ENCODE data around the gene CYFIP1. TPM values are rescaled to one million over a fixed set of nuclear protein-coding genes. Genes with fewer than 3 reads are reported as not detected.

The CYFIP1 gene
- total and polyA plus RNA-seq, 2 of the 13 experiments (the other 11 are each of a cell fraction or from before 2014, with no cell fraction given), result 38.1 to 58.3 TPM

DNA sequence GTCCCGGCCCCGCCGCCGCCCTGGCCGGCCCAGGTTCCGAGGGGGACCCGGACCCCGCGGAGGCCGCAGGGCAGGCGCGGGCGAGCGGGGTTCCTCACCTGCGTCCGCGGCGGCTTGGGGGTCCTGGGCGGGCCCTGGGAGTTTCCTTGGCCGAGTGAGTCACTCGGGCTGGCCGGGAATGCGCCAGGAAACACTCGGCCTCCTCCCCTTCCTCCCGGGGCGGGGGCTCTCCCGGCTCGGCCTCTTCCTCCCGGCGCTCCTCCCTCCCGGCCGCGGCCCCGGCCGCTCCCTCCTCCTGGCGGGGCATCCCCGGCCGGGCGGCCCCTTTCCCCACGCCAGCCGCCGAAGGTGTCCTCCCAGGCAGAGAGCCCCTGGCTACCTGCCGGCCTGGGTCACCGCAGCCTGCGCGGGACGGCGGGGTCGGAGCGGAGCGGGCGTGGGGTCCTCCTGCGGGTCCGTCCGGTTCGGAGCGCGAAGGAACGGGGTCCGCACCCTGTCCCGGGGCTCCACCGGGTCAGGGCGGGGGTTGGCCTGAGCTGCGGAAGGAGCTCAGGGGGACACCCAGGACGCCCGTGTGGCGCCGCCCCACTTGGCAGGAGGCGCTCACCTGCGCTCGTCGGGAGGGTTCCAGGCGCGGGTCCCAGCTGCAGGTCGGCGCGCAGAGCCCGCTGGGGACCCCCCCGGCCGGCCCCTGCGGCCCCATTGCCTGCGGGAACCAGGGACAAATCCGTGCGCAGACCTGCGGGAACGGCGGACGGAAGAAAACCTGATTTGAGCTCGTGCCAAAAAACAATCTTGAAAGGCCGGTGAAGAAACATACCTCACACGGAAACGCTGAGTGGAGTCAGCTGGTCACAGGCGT lies at the start of gene CYFIP1 (continued):
- TF ChIP-seq, protein P1, sequence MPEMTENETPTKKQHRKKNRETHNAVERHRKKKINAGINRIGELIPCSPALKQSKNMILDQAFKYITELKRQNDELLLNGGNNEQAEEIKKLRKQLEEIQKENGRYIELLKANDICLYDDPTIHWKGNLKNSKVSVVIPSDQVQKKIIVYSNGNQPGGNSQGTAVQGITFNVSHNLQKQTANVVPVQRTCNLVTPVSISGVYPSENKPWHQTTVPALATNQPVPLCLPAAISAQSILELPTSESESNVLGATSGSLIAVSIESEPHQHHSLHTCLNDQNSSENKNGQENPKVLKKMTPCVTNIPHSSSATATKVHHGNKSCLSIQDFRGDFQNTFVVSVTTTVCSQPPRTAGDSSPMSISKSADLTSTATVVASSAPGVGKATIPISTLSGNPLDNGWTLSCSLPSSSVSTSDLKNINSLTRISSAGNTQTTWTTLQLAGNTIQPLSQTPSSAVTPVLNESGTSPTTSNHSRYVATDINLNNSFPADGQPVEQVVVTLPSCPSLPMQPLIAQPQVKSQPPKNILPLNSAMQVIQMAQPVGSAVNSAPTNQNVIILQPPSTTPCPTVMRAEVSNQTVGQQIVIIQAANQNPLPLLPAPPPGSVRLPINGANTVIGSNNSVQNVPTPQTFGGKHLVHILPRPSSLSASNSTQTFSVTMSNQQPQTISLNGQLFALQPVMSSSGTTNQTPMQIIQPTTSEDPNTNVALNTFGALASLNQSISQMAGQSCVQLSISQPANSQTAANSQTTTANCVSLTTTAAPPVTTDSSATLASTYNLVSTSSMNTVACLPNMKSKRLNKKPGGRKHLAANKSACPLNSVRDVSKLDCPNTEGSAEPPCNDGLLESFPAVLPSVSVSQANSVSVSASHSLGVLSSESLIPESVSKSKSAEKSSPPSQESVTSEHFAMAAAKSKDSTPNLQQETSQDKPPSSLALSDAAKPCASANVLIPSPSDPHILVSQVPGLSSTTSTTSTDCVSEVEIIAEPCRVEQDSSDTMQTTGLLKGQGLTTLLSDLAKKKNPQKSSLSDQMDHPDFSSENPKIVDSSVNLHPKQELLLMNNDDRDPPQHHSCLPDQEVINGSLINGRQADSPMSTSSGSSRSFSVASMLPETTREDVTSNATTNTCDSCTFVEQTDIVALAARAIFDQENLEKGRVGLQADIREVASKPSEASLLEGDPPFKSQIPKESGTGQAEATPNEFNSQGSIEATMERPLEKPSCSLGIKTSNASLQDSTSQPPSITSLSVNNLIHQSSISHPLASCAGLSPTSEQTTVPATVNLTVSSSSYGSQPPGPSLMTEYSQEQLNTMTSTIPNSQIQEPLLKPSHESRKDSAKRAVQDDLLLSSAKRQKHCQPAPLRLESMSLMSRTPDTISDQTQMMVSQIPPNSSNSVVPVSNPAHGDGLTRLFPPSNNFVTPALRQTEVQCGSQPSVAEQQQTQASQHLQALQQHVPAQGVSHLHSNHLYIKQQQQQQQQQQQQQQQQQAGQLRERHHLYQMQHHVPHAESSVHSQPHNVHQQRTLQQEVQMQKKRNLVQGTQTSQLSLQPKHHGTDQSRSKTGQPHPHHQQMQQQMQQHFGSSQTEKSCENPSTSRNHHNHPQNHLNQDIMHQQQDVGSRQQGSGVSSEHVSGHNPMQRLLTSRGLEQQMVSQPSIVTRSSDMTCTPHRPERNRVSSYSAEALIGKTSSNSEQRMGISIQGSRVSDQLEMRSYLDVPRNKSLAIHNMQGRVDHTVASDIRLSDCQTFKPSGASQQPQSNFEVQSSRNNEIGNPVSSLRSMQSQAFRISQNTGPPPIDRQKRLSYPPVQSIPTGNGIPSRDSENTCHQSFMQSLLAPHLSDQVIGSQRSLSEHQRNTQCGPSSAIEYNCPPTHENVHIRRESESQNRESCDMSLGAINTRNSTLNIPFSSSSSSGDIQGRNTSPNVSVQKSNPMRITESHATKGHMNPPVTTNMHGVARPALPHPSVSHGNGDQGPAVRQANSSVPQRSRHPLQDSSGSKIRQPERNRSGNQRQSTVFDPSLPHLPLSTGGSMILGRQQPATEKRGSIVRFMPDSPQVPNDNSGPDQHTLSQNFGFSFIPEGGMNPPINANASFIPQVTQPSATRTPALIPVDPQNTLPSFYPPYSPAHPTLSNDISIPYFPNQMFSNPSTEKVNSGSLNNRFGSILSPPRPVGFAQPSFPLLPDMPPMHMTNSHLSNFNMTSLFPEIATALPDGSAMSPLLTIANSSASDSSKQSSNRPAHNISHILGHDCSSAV (CRISPR knock-in tag; IDR thresholded peaks at IDR 0.05; ENCODE audit: borderline replicate concordance), result no peak
- no peak for TF ChIP-seq STAT5B (CRISPR knock-in tag; IDR thresholded peaks at IDR 0.05)
- no peak for TF ChIP-seq NFE2L2 (IDR thresholded peaks at IDR 0.05; ENCODE audit: low read length)
- no peak for TF ChIP-seq ELF4 (CRISPR knock-in tag; IDR thresholded peaks at IDR 0.05; ENCODE audit: borderline replicate concordance)
- no peak for TF ChIP-seq ZFP37 (CRISPR knock-in tag; IDR thresholded peaks at IDR 0.05; ENCODE audit: borderline replicate concordance)
- TF ChIP-seq, protein P2, sequence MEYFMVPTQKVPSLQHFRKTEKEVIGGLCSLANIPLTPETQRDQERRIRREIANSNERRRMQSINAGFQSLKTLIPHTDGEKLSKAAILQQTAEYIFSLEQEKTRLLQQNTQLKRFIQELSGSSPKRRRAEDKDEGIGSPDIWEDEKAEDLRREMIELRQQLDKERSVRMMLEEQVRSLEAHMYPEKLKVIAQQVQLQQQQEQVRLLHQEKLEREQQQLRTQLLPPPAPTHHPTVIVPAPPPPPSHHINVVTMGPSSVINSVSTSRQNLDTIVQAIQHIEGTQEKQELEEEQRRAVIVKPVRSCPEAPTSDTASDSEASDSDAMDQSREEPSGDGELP (IDR thresholded peaks at IDR 0.05; ENCODE audit: borderline replicate concordance, low read depth), result peak; percentile 69; the same call in 1 of the 2 replicates
- TF ChIP-seq, protein P3, sequence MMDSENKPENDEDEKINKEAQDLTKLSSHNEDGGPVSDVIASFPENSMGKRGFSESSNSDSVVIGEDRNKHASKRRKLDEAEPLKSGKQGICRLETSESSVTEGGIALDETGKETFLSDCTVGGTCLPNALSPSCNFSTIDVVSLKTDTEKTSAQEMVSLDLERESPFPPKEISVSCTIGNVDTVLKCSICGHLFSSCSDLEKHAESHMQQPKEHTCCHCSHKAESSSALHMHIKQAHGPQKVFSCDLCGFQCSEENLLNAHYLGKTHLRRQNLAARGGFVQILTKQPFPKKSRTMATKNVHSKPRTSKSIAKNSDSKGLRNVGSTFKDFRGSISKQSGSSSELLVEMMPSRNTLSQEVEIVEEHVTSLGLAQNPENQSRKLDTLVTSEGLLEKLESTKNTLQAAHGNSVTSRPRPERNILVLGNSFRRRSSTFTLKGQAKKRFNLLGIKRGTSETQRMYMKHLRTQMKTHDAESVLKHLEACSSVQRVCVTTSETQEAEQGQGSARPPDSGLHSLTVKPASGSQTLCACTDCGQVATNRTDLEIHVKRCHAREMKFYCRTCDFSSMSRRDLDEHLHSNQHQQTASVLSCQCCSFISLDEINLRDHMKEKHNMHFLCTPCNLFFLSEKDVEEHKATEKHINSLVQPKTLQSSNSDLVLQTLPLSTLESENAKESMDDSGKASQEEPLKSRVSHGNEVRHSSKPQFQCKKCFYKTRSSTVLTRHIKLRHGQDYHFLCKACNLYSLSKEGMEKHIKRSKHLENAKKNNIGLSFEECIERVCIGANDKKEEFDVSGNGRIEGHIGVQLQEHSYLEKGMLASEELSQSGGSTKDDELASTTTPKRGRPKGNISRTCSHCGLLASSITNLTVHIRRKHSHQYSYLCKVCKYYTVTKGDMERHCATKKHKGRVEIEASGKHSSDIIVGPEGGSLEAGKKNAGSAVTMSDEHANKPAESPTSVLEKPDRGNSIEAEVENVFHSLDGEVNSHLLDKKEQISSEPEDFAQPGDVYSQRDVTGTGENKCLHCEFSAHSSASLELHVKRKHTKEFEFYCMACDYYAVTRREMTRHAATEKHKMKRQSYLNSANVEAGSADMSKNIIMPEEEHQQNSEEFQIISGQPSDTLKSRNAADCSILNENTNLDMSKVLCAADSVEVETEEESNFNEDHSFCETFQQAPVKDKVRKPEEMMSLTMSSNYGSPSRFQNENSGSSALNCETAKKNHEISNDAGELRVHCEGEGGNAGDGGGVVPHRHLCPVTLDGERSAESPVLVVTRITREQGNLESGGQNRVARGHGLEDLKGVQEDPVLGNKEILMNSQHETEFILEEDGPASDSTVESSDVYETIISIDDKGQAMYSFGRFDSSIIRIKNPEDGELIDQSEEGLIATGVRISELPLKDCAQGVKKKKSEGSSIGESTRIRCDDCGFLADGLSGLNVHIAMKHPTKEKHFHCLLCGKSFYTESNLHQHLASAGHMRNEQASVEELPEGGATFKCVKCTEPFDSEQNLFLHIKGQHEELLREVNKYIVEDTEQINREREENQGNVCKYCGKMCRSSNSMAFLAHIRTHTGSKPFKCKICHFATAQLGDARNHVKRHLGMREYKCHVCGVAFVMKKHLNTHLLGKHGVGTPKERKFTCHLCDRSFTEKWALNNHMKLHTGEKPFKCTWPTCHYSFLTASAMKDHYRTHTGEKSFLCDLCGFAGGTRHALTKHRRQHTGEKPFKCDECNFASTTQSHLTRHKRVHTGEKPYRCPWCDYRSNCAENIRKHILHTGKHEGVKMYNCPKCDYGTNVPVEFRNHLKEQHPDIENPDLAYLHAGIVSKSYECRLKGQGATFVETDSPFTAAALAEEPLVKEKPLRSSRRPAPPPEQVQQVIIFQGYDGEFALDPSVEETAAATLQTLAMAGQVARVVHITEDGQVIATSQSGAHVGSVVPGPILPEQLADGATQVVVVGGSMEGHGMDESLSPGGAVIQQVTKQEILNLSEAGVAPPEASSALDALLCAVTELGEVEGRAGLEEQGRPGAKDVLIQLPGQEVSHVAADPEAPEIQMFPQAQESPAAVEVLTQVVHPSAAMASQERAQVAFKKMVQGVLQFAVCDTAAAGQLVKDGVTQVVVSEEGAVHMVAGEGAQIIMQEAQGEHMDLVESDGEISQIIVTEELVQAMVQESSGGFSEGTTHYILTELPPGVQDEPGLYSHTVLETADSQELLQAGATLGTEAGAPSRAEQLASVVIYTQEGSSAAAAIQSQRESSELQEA (CRISPR knock-in tag; IDR thresholded peaks at IDR 0.05; ENCODE audit: not compliant biosample characterization), result no peak
- no peak for TF ChIP-seq ZNF550 (CRISPR knock-in tag; IDR thresholded peaks at IDR 0.05; ENCODE audit: borderline replicate concordance)
- 0 out of 2 replicates have a peak, but pooled peaks have one; percentile 43 for TF ChIP-seq ZNF615 (CRISPR knock-in tag; IDR thresholded peaks at IDR 0.05; ENCODE audit: borderline replicate concordance)
- TF ChIP-seq SPEN (CRISPR knock-in tag; IDR thresholded peaks at IDR 0.05; ENCODE audit: low read depth), result 0 out of 2 replicates have a peak, but pooled peaks have one; percentile 20
